AG04450 (cell line): ENCODE results near the gene PDLIM4. TPM values are rescaled to one million over a fixed set of nuclear protein-coding genes. Genes with fewer than 3 reads are reported as not detected.
A peak's percentile ranks its signal among the peaks of the same experiment; 100 is the strongest.

Experiments
- CTCF ChIA-PET: fragments of 300-600, 350-600 bp; formaldehyde crosslinking; extraction: SDS; loops from one replicate; lab custom pipeline; 2022; ENCODE audit warnings: antibody characterized with exemption, inconsistent platforms; lab: Charles Lee
- POLR2A ChIA-PET: fragments of 350-600 bp; formaldehyde crosslinking; extraction: SDS; loops from one replicate; lab custom pipeline; 2021; ENCODE audit warnings: antibody characterized with exemption, inconsistent platforms; lab: Yijun Ruan, JAX
- DNase-seq: peaks from one replicate; pipeline ENCODE4 v3.0.0-alpha.2; 2011; ENCODE audit warnings: low read depth, low spot score
- H3K27ac ChIP-seq: one replicate; pipeline ENCODE4 v1.5.1; 2012; ENCODE audit warnings: low read depth, low read length, control low read depth
- H3K27me3 ChIP-seq: one replicate; pipeline ENCODE4 v1.6.0; 2012; ENCODE audit warnings: low read length; ENCODE audit not compliant: control insufficient read depth, insufficient read depth
- H3K4me3 ChIP-seq: 2 replicates; pipeline ENCODE4 v1.5.1; 2011; ENCODE audit warnings: mild to moderate bottlenecking, low read depth, low read length, control low read depth
- H3K9me3 ChIP-seq: 2 replicates; pipeline ENCODE4 v1.5.1; 2012; ENCODE audit warnings: low read length; ENCODE audit not compliant: control insufficient read depth, insufficient read depth
- CTCF ChIP-seq: IDR thresholded peaks from 2 replicates; pipeline ENCODE4 v1.5.1; 2011; ENCODE audit warnings: low read depth, low read length, control low read depth, inconsistent platforms
- polyA plus RNA-seq: library from polyadenylated mRNA; depleted of rRNA; stranded (reverse); fragments of >200 nt; gene quantifications from 2 replicates; pipeline ENCODE4 v1.2.3, GENCODE V29; 2011

Gene PDLIM4
- polyA plus RNA-seq, 1 experiment, result 43.4 TPM

- H3K9me3 ChIP-seq, result no peaks in the 10 kb centered on the region
- ChIA-PET POLR2A (interaction anchor here (1.1 to 1.2 kb wide), 3 partner anchors 31 to 66 kb away, joined by 4 to 5 read pairs (median 4); partner anchors contain the start of gene SLC22A4), CTCF (interaction anchor here (0.6 to 10.1 kb wide), 3 partner anchors 10 to 1717 kb away, joined by 3 to 84 read pairs (median 8); no protein-coding TSS in a partner anchor)
- H3K4me3 ChIP-seq, result peak overlapping the region; percentile 72
- DNase-seq, result no peak
- no peak for TF ChIP-seq CTCF
- H3K27me3 ChIP-seq, result peaks cover 3% of the 10 kb centered on the region
- no peak overlapping the region for H3K27ac ChIP-seq
Observed at GRCh38 chr5:132228241-132229035, 29.1 kb upstream of the PDLIM4 start.

GRCh38 chr5:132229236-132229635 is 28.3 kb upstream of the PDLIM4 start:
- DNase-seq, result no peak
- H3K27ac ChIP-seq, result no peak overlapping the region
- no peak overlapping the region for H3K4me3 ChIP-seq
- H3K27me3 ChIP-seq, result peaks cover 3% of the 10 kb centered on the region
- no peak for TF ChIP-seq CTCF
- no peaks in the 10 kb centered on the region for H3K9me3 ChIP-seq
- POLR2A ChIA-PET, result no interaction called here
- CTCF ChIA-PET, result interaction anchor here (1.0 to 10.1 kb wide), 2 partner anchors 9 to 49 kb away, joined by 3 to 84 read pairs; no protein-coding TSS in a partner anchor

GRCh38 chr5:132230871-132231270 is 26.6 kb upstream of the PDLIM4 start:
- no peak for TF ChIP-seq CTCF
- ChIA-PET POLR2A (no interaction called here), CTCF (no interaction called here)
- no peak for DNase-seq
- no peaks in the 10 kb centered on the region for H3K9me3 ChIP-seq
- peaks cover 3% of the 10 kb centered on the region for H3K27me3 ChIP-seq
- no peak overlapping the region for H3K4me3 ChIP-seq
- H3K27ac ChIP-seq, result no peak overlapping the region

GRCh38 chr5:132232465-132232864 is 25.0 kb upstream of the PDLIM4 start:
- TF ChIP-seq CTCF, result no peak
- Histone ChIP-seq H3K27me3 (peaks cover 3% of the 10 kb centered on the region), H3K27ac (no peak overlapping the region), H3K4me3 (no peak overlapping the region), H3K9me3 (no peaks in the 10 kb centered on the region)
- DNase-seq, result no peak
- POLR2A ChIA-PET, result no interaction called here
- CTCF ChIA-PET, result no interaction called here

GRCh38 chr5:132233081-132233480 is 24.4 kb upstream of the PDLIM4 start:
- ChIA-PET CTCF (no interaction called here), POLR2A (no interaction called here)
- TF ChIP-seq CTCF, result no peak
- no peaks in the 10 kb centered on the region for H3K9me3 ChIP-seq
- H3K4me3 ChIP-seq, result no peak overlapping the region
- no peak overlapping the region for H3K27ac ChIP-seq
- H3K27me3 ChIP-seq, result peaks cover 3% of the 10 kb centered on the region
- DNase-seq, result no peak
